Endothelial cell (in vitro differentiated cells): ENCODE data around the gene EGLN1. TPM values are rescaled to one million over a fixed set of nuclear protein-coding genes. Genes with fewer than 3 reads are reported as not detected.

Experiments
- DNase-seq: peaks from one replicate; pipeline ENCODE4 v3.0.0; 2021; ENCODE audit warnings: low spot score
- H3K27ac Mint-ChIP-seq: one replicate; pipeline ENCODE4 v1.8.0; 2021; ENCODE audit warnings: mixed read lengths, inconsistent platforms; ENCODE audit not compliant: unreplicated experiment
- H3K27me3 Mint-ChIP-seq: one replicate; pipeline ENCODE4 v1.8.0; 2021; ENCODE audit warnings: mild to moderate bottlenecking, moderate library complexity, mixed read lengths, inconsistent platforms; ENCODE audit not compliant: unreplicated experiment
- H3K36me3 Mint-ChIP-seq: one replicate; pipeline ENCODE4 v1.8.0; 2021; ENCODE audit warnings: mild to moderate bottlenecking, low read depth, mixed read lengths, inconsistent platforms; ENCODE audit not compliant: unreplicated experiment
- H3K4me1 Mint-ChIP-seq: one replicate; pipeline ENCODE4 v1.8.0; 2021; ENCODE audit warnings: mild to moderate bottlenecking, mixed read lengths, inconsistent platforms; ENCODE audit not compliant: unreplicated experiment
- H3K4me3 Mint-ChIP-seq: one replicate; pipeline ENCODE4 v1.8.0; 2021; ENCODE audit warnings: mild to moderate bottlenecking, mixed read lengths, inconsistent platforms; ENCODE audit not compliant: unreplicated experiment
- H3K9me3 Mint-ChIP-seq: one replicate; pipeline ENCODE4 v1.8.0; 2021; ENCODE audit warnings: mixed read lengths, inconsistent platforms; ENCODE audit not compliant: unreplicated experiment
- total RNA-seq: library from RNA; stranded (reverse); fragmentation: NEBNext Ultra II Directional; extraction: Animal tissue kit (Norgen Biotek cat#: 25700); gene quantifications from one replicate; pipeline ENCODE4 v1.2.1, GENCODE V29; 2021; ENCODE audit not compliant: unreplicated experiment
- TF ChIP-seq, protein P1 (sequence below): fragments of 200-600 bp; sonication (generic); IDR thresholded peaks from one replicate; pipeline ENCODE4 v1.5.0; 2021; ENCODE audit warnings: antibody characterized with exemption; ENCODE audit not compliant: unreplicated experiment

EGLN1 gene
- total RNA-seq, 1 donor from 2014 or later: 30.8 TPM

DNA sequence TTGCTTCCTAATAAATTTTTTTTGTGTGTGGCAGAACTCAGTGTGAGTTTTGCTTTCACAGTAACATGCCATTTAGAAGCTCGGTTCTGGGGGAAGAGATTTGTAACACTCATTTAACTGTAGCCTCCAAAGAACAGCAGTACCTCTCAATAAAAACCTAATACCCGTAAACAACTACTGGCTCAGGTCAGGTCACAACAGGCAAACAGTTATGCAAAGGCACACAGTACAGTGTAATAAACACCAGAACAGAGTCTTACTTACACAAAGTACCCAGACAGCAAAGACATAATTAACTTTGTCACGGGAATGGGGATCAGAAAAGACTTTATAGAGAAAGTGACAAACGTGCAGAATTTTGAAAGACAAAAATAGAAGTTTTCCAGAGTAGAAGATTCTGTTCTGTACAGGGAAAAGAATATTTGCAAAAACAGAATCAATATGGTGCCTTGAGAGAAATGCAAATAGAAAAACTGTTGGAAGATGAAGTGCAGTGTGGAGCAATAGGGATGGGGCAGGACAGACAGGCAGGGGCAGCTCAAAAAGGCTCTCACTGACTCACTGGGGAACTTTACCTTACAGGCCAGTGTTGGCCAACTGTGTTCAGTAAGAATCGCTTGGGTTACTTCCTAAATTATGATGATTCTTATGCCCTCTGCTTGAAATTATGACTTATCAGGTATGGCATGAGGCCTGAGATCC, 38.8 kb downstream of the EGLN1 start:
- Mint-ChIP-seq H3K27ac (no peak overlapping the region), H3K9me3 (no peaks in the 10 kb centered on the region), H3K4me1 (peaks cover 15% of the 10 kb centered on the region), H3K36me3 (no peaks in the 10 kb centered on the region), H3K27me3 (no peaks in the 10 kb centered on the region), H3K4me3 (no peak overlapping the region)
- no peak for DNase-seq
- TF ChIP-seq, protein P1, sequence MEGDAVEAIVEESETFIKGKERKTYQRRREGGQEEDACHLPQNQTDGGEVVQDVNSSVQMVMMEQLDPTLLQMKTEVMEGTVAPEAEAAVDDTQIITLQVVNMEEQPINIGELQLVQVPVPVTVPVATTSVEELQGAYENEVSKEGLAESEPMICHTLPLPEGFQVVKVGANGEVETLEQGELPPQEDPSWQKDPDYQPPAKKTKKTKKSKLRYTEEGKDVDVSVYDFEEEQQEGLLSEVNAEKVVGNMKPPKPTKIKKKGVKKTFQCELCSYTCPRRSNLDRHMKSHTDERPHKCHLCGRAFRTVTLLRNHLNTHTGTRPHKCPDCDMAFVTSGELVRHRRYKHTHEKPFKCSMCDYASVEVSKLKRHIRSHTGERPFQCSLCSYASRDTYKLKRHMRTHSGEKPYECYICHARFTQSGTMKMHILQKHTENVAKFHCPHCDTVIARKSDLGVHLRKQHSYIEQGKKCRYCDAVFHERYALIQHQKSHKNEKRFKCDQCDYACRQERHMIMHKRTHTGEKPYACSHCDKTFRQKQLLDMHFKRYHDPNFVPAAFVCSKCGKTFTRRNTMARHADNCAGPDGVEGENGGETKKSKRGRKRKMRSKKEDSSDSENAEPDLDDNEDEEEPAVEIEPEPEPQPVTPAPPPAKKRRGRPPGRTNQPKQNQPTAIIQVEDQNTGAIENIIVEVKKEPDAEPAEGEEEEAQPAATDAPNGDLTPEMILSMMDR: no peak

- TF ChIP-seq, protein P1: no peak
- Mint-ChIP-seq H3K4me3 (no peak overlapping the region), H3K36me3 (no peaks in the 10 kb centered on the region), H3K4me1 (peaks cover 22% of the 10 kb centered on the region), H3K27me3 (no peaks in the 10 kb centered on the region), H3K9me3 (no peaks in the 10 kb centered on the region), H3K27ac (no peak overlapping the region)
- no peak for DNase-seq
Observed at GRCh38 chr1:231382426-231382825, 39.7 kb downstream of the EGLN1 start.

DNA sequence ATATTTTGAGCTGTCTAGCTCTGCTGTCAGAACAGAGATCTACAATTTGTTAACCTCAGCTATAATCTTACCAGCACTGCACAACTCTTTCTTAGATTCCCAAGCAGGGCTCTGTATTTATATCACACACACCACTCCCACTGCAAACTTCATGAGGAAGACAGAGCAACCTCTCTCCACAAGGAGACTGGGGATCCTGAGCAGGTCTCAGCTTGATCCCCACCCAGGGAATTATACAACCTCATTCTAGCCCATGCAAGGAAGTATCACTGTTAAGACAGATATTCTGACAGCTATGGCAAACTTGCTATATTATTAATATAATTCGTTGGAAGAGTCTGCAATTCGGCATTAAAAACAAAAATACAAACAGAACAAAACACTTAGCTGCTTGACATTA, 40.4 kb downstream of the EGLN1 start:
- no peak for DNase-seq
- Mint-ChIP-seq H3K27me3 (no peaks in the 10 kb centered on the region), H3K4me3 (no peak overlapping the region), H3K36me3 (no peaks in the 10 kb centered on the region), H3K4me1 (peaks cover 27% of the 10 kb centered on the region), H3K27ac (no peak overlapping the region), H3K9me3 (no peaks in the 10 kb centered on the region)
- TF ChIP-seq, protein P1: no peak

DNA sequence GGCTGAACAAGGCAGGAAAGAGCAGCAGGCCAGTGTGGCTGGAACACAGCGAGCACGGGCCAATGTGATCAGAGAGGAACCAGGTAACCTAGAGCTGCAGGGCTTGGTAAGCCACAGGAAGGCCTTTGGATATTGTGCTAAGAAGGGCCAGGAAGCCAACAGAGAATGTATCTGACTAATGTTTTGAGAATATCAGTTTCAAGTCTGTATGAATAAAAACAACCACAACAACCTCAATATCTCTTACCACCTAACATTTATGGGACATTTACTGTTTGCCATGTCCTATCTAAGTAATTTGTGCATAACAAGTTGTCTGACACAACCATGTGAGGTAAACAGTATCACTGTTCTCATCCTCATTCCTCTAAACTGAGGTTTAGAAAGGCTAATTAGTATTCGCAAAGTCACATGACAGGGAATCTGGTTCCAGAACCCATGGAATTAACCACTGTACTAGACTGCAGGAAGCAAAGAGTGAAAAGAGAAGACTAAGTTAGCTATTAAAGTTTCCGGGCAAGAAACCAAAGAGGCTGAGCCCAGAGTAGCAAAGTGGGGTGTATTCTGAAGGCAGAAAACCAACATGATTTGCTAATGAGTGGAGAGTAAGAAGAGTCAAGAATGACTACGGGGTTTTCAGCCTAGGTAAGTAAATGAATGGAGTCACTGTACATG, 45.1 kb downstream of the EGLN1 start:
- H3K27me3 Mint-ChIP-seq: no peaks in the 10 kb centered on the region
- H3K36me3 Mint-ChIP-seq: no peaks in the 10 kb centered on the region
- no peak overlapping the region for H3K27ac Mint-ChIP-seq
- H3K4me1 Mint-ChIP-seq: peaks cover 30% of the 10 kb centered on the region
- DNase-seq: no peak
- no peaks in the 10 kb centered on the region for H3K9me3 Mint-ChIP-seq
- no peak overlapping the region for H3K4me3 Mint-ChIP-seq
- TF ChIP-seq, protein P1: no peak

GRCh38 chr1:231376101-231376500, 46.0 kb downstream of the EGLN1 start:
- Mint-ChIP-seq H3K27me3 (no peaks in the 10 kb centered on the region), H3K36me3 (no peaks in the 10 kb centered on the region)
- no peak for DNase-seq

More at GRCh38 chr1:231376101-231376500, 46.0 kb downstream of the EGLN1 start:
- H3K9me3 Mint-ChIP-seq: no peaks in the 10 kb centered on the region
- TF ChIP-seq, protein P1: no peak
- peaks cover 30% of the 10 kb centered on the region for H3K4me1 Mint-ChIP-seq
- no peak overlapping the region for H3K4me3 Mint-ChIP-seq
- no peak overlapping the region for H3K27ac Mint-ChIP-seq
